ENCODE measurements around the gene C14orf132. TPM values are rescaled to one million over a fixed set of nuclear protein-coding genes. Genes with fewer than 3 reads are reported as not detected.
A peak's percentile ranks its signal among the peaks of the same experiment; 100 is the strongest.

C14orf132 gene
- total RNA-seq, 3 donors from 2014 or later = 6.6 to 13.3 (median 10.8) TPM

DNA sequence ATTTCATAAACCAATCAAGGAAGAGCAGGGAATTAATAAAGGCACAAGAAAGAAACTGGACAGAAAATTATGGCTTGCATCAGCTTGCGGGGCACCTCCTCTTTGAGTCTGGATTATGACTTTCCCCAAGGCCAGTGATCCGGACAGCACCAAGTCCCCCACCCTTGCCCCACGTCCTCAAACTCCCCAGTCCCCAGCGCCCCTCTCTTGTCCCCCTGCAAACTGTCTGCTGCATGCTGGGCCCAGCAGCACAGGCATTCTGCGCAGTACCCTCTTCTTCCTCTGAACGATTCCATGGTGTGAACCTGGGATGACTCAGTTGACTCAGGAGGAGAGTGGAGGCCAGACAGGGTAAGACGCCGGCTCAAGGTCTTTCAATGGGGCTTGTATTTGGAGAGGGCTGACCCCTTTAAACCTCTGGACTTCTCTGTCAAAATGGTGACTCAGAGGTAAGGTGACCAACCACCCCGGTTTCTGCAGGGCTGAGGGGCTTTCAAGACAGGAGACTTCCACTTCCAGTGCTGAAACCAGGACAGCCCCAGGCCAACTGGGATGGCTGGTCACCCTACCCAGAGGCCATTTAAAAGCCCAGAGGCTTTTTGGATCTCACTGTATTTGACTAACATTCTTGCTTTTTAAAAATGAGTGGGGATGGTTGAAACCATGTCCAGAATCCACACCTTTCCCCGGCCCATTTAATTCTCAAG lies 13.5 kb downstream of the C14orf132 start:
- Histone ChIP-seq H3K4me1 (no peaks in the 10 kb centered on the region), H3K27me3 (no peaks in the 10 kb centered on the region), H3K9me3 (no peaks in the 10 kb centered on the region), H3K36me3 (no peaks in the 10 kb centered on the region), H3K4me3 (no peak overlapping the region), H3K27ac (peak overlapping the region; percentile 45 to 66)
- no peak for TF ChIP-seq POLR2AphosphoS5 (IDR thresholded peaks at IDR 0.05)
- no peak for TF ChIP-seq POLR2A (IDR thresholded peaks at IDR 0.05)
- TF ChIP-seq, protein P1, sequence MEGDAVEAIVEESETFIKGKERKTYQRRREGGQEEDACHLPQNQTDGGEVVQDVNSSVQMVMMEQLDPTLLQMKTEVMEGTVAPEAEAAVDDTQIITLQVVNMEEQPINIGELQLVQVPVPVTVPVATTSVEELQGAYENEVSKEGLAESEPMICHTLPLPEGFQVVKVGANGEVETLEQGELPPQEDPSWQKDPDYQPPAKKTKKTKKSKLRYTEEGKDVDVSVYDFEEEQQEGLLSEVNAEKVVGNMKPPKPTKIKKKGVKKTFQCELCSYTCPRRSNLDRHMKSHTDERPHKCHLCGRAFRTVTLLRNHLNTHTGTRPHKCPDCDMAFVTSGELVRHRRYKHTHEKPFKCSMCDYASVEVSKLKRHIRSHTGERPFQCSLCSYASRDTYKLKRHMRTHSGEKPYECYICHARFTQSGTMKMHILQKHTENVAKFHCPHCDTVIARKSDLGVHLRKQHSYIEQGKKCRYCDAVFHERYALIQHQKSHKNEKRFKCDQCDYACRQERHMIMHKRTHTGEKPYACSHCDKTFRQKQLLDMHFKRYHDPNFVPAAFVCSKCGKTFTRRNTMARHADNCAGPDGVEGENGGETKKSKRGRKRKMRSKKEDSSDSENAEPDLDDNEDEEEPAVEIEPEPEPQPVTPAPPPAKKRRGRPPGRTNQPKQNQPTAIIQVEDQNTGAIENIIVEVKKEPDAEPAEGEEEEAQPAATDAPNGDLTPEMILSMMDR (IDR thresholded peaks at IDR 0.05) = no peak
- DNase-seq (ENCODE audit: low spot score in 2 of 2) = no peak
- intact Hi-C loops (cut with DNase I; ENCODE audit: low total_unique reads) = no loop called here

- peak overlapping the region; percentile 45 to 66 for H3K27ac ChIP-seq
These were observed 14.1 kb downstream of the C14orf132 start for GRCh38 chr14:96053248-96053599.

GRCh38 chr14:96053600-96054381 lies 14.6 kb downstream of the C14orf132 start:
- peak overlapping the region; percentile 45 to 66 for H3K27ac ChIP-seq
- no peak for DNase-seq (ENCODE audit: low spot score in 2 of 2)
- no peak overlapping the region for H3K4me3 ChIP-seq
- TF ChIP-seq, protein P1 (IDR thresholded peaks at IDR 0.05) = no peak
- TF ChIP-seq POLR2AphosphoS5 (IDR thresholded peaks at IDR 0.05) = peak in 1 of 3 donors; percentile 13
- TF ChIP-seq POLR2A (IDR thresholded peaks at IDR 0.05) = no peak
- H3K4me1 ChIP-seq = no peaks in the 10 kb centered on the region
- intact Hi-C loops (cut with DNase I; ENCODE audit: low total_unique reads) = no loop called here
- H3K36me3 ChIP-seq = no peaks in the 10 kb centered on the region
- no peaks in the 10 kb centered on the region for H3K9me3 ChIP-seq
- no peaks in the 10 kb centered on the region for H3K27me3 ChIP-seq

More at GRCh38 chr14:96053248-96053599, 14.1 kb downstream of the C14orf132 start:
- intact Hi-C loops (cut with DNase I; ENCODE audit: low total_unique reads) = no loop called here
- no peaks in the 10 kb centered on the region for H3K9me3 ChIP-seq
- no peak overlapping the region for H3K4me3 ChIP-seq
- H3K36me3 ChIP-seq = no peaks in the 10 kb centered on the region
- no peak for TF ChIP-seq POLR2A (IDR thresholded peaks at IDR 0.05)
- no peak for TF ChIP-seq POLR2AphosphoS5 (IDR thresholded peaks at IDR 0.05)
- TF ChIP-seq, protein P1 (IDR thresholded peaks at IDR 0.05) = no peak
- H3K27me3 ChIP-seq = no peaks in the 10 kb centered on the region
- no peaks in the 10 kb centered on the region for H3K4me1 ChIP-seq
- no peak for DNase-seq (ENCODE audit: low spot score in 2 of 2)

- no peak for TF ChIP-seq POLR2AphosphoS5 (IDR thresholded peaks at IDR 0.05)
- TF ChIP-seq POLR2A (IDR thresholded peaks at IDR 0.05) = no peak
- TF ChIP-seq, protein P1 (IDR thresholded peaks at IDR 0.05) = no peak
- no peaks in the 10 kb centered on the region for H3K4me1 ChIP-seq
- DNase-seq (ENCODE audit: low spot score in 2 of 2) = no peak
- H3K9me3 ChIP-seq = no peaks in the 10 kb centered on the region
- intact Hi-C loops (cut with DNase I; ENCODE audit: low total_unique reads) = no loop called here
- H3K4me3 ChIP-seq = no peak overlapping the region
- H3K36me3 ChIP-seq = no peaks in the 10 kb centered on the region
- peak overlapping the region in 1 of 2 donors; percentile 48 for H3K27ac ChIP-seq
- H3K27me3 ChIP-seq = no peaks in the 10 kb centered on the region
These were observed 15.5 kb downstream of the C14orf132 start for GRCh38 chr14:96054661-96055060.
